IMR-90 (cell line): Measurements from ENCODE around the gene CATSPERZ.

Source experiments
- BHLHE40 ChIP-seq: fragments of 150-350 bp; IDR thresholded peaks from 2 replicates; pipeline ENCODE4 v1.6.1; 2016; ENCODE audit warnings: mild to moderate bottlenecking, low read depth, low read length
- CEBPB ChIP-seq: IDR thresholded peaks from 2 replicates; pipeline ENCODE4 v1.6.1; 2012; ENCODE audit warnings: low read depth, low read length, improper control_type of control experiment
- NFE2L2 ChIP-seq: fragments of 150-350 bp; IDR thresholded peaks from 2 replicates; pipeline ENCODE4 v1.6.1; 2016; ENCODE audit warnings: low read depth, mild to moderate bottlenecking, low read length
- POLR2A ChIP-seq: IDR thresholded peaks from 2 replicates; pipeline ENCODE4 v1.6.1; 2012; ENCODE audit warnings: mild to moderate bottlenecking, low read depth, low read length
- RAD21 ChIP-seq: IDR thresholded peaks from 2 replicates; pipeline ENCODE4 v1.6.1; 2012; ENCODE audit warnings: low read length, improper control_type of control experiment
- RCOR1 ChIP-seq: IDR thresholded peaks from 2 replicates; pipeline ENCODE4 v1.6.1; 2012; ENCODE audit warnings: mild to moderate bottlenecking, low read length, improper control_type of control experiment; ENCODE audit not compliant: insufficient replicate concordance
- RFX5 ChIP-seq: IDR thresholded peaks from 2 replicates; pipeline ENCODE4 v1.8.0; 2012; ENCODE audit warnings: low read depth, mild to moderate bottlenecking, low read length, moderate library complexity
- SMC3 ChIP-seq: fragments of 150-350 bp; IDR thresholded peaks from 2 replicates; pipeline ENCODE4 v1.6.1; 2016; ENCODE audit warnings: low read depth, mild to moderate bottlenecking, antibody characterized with exemption, low read length, moderate library complexity
- TF ChIP-seq, protein P1 (sequence below): conservative IDR thresholded peaks from 2 replicates; pipeline ENCODE4 v1.5.1; 2012; ENCODE audit warnings: mild to moderate bottlenecking, low read depth, low read length, improper control_type of control experiment
- TF ChIP-seq, protein P2 (sequence below): fragments of 150-350 bp; IDR thresholded peaks from 2 replicates; pipeline ENCODE4 v1.6.1; 2017; ENCODE audit warnings: mild to moderate bottlenecking, antibody characterized with exemption, low read length, low read depth

DNA sequence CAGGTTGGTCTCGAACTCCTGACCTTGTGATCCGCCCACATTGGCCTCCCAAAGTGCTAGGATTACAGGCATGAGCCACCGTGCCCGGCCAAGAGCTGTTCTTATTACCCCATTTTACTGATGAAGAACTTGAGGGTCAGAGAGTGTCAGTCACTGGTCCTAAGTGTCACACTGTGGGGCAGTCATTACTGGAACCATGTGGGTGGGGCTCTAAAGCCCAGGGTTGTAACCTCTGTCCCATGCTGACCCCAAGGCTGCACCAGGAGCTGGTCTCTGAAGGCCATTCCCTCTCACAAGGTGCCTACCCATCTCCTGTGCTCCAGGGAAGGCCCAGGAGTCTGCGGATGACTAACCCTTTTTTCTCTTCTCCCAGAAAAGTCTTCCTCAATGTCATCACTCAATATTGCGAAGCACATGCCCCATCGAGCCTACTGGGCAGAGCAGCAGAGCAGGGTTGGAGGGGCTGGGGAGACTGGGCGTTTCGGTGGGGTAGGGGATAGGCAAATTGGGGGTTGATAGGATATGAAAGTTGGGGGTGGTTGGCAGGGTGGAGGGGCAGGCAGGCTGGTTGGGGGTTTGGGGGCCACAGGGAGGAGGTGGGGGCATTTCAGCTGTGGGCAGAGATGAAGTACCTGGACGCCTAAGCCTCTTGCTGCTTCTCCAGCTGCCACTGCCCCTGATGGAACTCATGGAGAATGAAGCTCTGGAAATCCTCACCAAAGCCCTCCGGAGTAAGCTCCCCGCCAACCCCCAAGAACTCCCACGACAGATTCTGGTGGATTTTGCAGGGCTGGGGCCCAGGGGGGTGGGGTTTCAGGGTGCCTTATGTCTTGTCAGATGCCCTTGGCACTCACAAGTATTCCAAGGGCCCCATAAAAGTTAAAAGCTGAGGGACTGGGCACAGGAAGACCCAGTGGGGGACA is 3.2 kb downstream of the CATSPERZ start:
- no peak for TF ChIP-seq NFE2L2
- TF ChIP-seq, protein P1, sequence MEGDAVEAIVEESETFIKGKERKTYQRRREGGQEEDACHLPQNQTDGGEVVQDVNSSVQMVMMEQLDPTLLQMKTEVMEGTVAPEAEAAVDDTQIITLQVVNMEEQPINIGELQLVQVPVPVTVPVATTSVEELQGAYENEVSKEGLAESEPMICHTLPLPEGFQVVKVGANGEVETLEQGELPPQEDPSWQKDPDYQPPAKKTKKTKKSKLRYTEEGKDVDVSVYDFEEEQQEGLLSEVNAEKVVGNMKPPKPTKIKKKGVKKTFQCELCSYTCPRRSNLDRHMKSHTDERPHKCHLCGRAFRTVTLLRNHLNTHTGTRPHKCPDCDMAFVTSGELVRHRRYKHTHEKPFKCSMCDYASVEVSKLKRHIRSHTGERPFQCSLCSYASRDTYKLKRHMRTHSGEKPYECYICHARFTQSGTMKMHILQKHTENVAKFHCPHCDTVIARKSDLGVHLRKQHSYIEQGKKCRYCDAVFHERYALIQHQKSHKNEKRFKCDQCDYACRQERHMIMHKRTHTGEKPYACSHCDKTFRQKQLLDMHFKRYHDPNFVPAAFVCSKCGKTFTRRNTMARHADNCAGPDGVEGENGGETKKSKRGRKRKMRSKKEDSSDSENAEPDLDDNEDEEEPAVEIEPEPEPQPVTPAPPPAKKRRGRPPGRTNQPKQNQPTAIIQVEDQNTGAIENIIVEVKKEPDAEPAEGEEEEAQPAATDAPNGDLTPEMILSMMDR = no peak
- TF ChIP-seq RFX5 = no peak
- TF ChIP-seq RAD21 = no peak
- TF ChIP-seq SMC3 = no peak
- no peak for TF ChIP-seq POLR2A
- TF ChIP-seq, protein P2, sequence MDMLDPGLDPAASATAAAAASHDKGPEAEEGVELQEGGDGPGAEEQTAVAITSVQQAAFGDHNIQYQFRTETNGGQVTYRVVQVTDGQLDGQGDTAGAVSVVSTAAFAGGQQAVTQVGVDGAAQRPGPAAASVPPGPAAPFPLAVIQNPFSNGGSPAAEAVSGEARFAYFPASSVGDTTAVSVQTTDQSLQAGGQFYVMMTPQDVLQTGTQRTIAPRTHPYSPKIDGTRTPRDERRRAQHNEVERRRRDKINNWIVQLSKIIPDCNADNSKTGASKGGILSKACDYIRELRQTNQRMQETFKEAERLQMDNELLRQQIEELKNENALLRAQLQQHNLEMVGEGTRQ = no peak
- TF ChIP-seq RCOR1 = no peak
- TF ChIP-seq CEBPB = no peak
- TF ChIP-seq BHLHE40 = no peak
